GM21576 (cell line): ENCODE results near the gene PKD2L2.
"Not testable (repeated sequence)": the region's sequence is repeated elsewhere in the genome, so short reads cannot be mapped to it uniquely, and the experiment has no call there.

Experiments used
- ATAC-seq: cut with Tn5 transposase; IDR thresholded peaks from one replicate; pipeline ENCODE4 v1.9.1; 2021; ENCODE audit warnings: mild to moderate bottlenecking, moderate library complexity; ENCODE audit not compliant: unreplicated experiment

Gene PKD2L2

DNA sequence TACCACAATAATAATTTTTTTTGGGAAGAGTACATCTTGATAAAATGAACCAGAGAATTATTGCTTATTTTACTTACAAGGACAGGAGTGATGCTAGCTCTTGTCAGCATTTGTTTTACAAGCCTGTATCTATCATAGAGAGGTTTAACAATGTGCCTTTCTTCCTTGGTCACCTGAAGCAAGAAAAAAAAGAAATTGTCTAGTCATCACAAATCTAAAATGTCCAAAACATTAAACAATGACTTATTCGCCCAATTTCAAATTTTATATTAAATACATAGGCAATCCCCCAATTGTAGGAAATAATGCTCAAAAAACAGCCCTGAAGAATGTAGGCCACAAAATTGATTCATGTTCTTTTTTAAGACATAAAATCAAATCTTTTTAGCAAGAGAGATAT lies 56.6 kb downstream of the PKD2L2 start:
- no peak for ATAC-seq

DNA sequence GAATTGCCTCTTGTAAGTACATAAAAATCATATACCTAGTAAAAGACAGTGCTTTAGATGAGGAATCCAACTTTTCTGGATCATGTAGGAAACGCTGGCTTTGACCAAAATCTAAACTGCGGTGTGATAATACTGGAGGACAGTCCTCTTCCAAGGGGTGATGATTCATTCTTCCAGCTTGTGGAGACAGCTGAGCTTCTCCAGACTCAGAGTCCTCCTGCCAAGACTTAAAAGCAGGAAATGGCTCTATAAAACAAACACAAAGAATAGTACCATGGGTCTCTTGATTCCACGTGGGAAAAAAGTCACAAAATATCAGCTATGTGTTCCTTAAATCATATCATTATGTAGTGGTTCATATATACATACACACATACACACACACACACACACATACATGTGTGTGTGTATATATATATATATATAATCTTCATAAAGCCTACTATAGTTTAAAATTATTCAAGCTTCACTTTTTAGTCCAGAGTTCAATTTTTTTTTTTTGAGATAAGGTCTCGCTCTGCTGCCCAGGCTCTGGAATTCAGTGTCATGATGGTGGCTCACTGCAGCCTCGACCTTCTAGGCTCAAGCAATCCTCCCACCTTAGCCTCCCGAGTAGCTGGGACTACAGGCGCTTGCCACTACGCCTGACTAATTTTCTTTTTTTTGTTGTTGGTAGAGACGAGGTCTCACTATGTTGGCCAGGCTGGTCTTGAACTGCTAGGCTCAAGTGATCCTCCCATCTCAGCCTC lies 65.0 kb downstream of the PKD2L2 start:
- ATAC-seq, result no peak

DNA sequence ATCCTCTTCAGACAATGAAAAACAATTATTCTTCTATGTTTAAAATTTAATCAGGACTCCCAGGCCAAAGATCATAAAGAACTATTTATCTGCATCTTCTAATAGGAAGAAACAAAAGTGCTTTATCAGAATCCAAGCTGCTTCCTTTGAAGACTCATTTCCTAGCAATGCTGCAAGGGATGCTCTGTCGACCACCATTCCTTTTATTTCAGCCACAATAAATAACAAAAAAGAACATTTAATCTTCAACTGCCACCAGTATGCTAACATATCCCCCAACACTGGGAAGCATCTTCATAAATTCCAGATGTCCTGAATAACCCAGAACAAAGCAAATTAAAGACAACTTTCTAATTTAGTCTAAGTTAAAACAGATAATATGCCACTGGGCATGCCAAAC lies 68.7 kb downstream of the PKD2L2 start:
- no peak for ATAC-seq

DNA sequence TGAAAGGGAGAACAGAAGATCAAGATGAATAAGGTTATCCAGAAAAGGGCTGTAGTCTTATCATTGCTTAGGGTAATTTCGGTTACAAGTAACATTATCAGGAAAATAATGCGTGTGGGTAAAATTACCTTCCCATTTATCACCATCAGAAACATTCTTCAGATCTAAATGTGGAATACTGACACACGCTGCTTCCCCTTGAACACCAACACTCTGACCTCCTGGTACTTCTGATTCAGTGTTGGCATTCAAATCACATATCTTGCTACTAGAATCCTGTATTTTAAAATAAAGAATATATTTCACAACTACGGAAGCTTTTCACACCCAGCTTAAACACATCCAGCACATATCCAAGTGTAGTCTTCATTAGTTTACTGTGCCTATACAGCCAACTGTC lies 70.2 kb downstream of the PKD2L2 start:
- no peak for ATAC-seq

DNA sequence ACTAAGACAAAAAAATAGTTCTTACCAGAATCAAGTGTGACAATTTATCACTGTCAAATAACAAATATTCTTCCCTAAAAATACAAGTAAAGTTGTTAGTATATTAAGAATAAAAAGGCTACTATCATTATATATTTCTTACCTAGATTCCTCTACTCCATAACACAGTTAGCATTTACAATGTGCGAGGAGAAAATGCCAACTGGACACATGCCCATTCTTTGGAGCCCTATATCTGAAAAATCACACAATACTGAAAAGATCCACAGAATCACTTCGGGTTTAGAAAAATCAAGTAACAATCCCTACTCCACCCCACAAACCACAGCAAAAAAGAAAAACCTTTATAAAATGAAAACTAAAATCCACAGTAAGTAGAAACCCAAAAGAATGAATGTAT lies 70.9 kb downstream of the PKD2L2 start:
- no peak for ATAC-seq

DNA sequence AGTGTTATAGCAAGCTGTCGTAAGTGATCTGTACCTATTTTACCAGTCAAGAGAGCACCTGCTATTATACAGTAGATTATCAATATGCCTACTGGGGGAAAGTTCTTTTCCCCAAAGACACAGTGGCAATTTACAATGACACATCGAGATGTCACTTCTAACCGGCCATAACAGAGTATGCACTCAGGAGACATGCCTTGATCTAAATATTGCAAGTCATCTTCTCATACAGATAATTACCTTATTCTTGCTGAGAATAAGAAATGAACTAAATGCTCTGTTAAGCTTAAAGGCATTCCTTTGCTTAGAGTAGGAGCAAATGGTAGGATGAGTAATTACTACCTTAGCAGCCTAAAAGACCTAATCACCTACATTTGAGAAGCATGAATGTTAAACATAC lies 71.6 kb downstream of the PKD2L2 start:
- no peak for ATAC-seq

DNA sequence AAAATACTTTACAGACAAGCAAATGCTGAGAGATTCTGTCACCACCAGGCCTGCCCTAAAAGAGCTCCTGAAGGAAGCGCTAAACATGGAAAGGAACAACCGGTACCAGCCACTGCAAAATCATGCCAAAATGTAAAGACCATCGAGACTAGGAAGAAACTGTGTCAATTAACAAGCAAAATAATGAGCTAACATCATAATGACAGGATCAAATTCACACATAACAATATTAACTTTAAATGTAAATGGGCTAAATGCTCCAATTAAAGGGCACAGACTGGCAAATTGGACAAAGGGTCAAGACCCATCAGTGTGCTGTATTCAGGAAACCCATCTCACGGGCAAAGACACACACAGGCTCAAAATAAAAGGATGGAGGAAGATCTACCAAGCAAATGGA lies 81.1 kb downstream of the PKD2L2 start:
- ATAC-seq, result not testable (repeated sequence)

DNA sequence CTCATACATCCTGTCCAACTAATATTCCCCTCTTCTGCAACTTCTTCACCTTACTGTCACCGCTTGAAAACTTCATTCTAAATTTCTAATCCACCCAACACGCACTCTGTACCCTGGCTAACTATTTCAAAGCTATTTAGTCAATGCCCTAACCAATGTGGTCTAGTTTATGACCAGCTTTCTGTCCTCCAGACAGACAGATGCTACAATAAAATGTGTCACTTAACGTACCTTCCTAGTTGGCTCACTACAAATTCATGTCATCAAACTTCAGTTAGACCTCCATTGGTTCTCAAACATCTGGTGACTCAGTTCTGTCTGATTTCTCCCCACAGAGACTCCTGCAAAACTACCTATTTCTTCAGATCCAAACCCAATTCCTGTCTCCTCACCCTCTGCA lies 86.0 kb downstream of the PKD2L2 start:
- no peak for ATAC-seq

DNA sequence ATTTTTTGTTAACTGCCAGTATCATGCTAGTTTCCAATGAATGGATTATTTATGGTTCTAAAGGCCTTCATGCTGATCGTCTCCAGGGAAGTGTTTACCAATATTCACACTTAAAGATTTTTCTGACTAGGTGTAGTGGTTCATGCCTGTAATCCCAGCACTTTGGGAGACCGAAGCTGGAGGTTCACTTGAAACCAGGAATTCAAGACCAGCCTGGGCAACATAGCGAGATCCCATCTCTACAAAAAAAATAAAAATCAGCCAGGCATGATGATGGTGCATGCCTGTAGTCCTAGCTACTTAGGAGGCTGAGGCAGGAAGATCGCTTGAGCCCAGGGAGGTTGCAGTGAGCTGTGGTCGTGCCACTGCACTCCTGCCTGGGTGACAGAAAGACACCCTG lies 100.2 kb downstream of the PKD2L2 start:
- ATAC-seq, result no peak
